HepG2 (cell line): ENCODE measurements around the gene TPSB2. TPM values are rescaled to one million over a fixed set of nuclear protein-coding genes. Genes with fewer than 3 reads are reported as not detected.

Source experiments
- ATAC-seq: fragments of 200-7000 bp; cut with Tn5 transposase; 3 replicates; pipeline ENCODE4 v1.9.1; 2020; ENCODE audit warnings: mild to moderate bottlenecking, moderate library complexity
- BruUV-seq: library from RNA; stranded (reverse); fragments of 400-500 nt; replicated peaks from 2 replicates; lab custom pipeline; 2021; lab: Mats Ljungman, UMichigan
- CTCF ChIA-PET: fragments of 300-600 bp; formaldehyde crosslinking; extraction: SDS; loops from one replicate; lab custom pipeline; 2021; ENCODE audit warnings: low total read pairs, inconsistent platforms, low intra/inter-chr PET ratio; lab: Yijun Ruan, JAX
- POLR2A ChIA-PET: fragments of 350-600 bp; sonication (Branson Sonifier 250); formaldehyde crosslinking; loops from one replicate; lab custom pipeline; 2020; ENCODE audit warnings: antibody characterized with exemption, inconsistent platforms; lab: Yijun Ruan, JAX
- DNase-seq: peaks from one replicate; pipeline ENCODE4 v3.0.0-alpha.2; 2015; ENCODE audit warnings: low spot score
- FAIRE-seq: peaks from 3 replicates; lab custom pipeline; 2011; peaks lifted over from hg19 to GRCh38; lab: Jason Lieb, UNC
- H2AFZ ChIP-seq: one replicate; pipeline ENCODE4 v1.6.1; 2011; ENCODE audit warnings: low read length, inconsistent platforms
- H3K27ac ChIP-seq: fragments of 300-600 bp; 3 replicates; pipeline ENCODE4 v1.8.0; 2011; ENCODE audit warnings: mixed run types, mild to moderate bottlenecking, mixed read lengths, low read length, inconsistent platforms; ENCODE audit not compliant: insufficient read depth; ENCODE audit errors: extremely low read length
- H3K27me3 ChIP-seq, 2 experiments: fragments of 200-600 bp in 1 of 2; 2 replicates in 1 of 2; 3 replicates in 1 of 2; pipeline versions ENCODE4 v1.6.0 to v1.8.0; 2011; ENCODE audit warnings: low read length in 2 of 2, mild to moderate bottlenecking in 2 of 2, moderate library complexity in 2 of 2, inconsistent platforms in 1 of 2; ENCODE audit not compliant: insufficient read depth in 2 of 2, control insufficient read depth in 1 of 2
- H3K36me3 ChIP-seq, 2 experiments: fragments of 200-600 bp in 1 of 2; replicated peaks in 1 of 2; 2 replicates in 1 of 2; 3 replicates in 1 of 2; pipeline versions ENCODE4 v1.5.1 to v1.8.0; 2011; ENCODE audit warnings: low read length in 2 of 2, inconsistent platforms in 1 of 2; ENCODE audit not compliant: insufficient read depth in 2 of 2, control insufficient read depth in 1 of 2
- H3K4me1 ChIP-seq: 2 replicates; pipeline ENCODE4 v1.5.1; 2012; ENCODE audit warnings: low read length, inconsistent platforms; ENCODE audit not compliant: insufficient read depth
- H3K4me2 ChIP-seq: 2 replicates; pipeline ENCODE4 v1.6.0; 2011; ENCODE audit warnings: low read depth, low read length, inconsistent platforms
- H3K4me3 ChIP-seq, 3 experiments: fragments of 200-600 bp in 1 of 3; sonication (generic), shearing (Covaris generic) in 1 of 3; replicated peaks in 1 of 3; 2 replicates each; pipeline ENCODE4 v1.5.1; 2011 to 2016; ENCODE audit warnings: low read length in 3 of 3, inconsistent platforms in 2 of 3, low read depth in 2 of 3, mild to moderate bottlenecking in 2 of 3, control low read depth in 1 of 3, mixed read lengths in 1 of 3; ENCODE audit not compliant: insufficient read depth in 1 of 3
- H3K79me2 ChIP-seq: one replicate; pipeline ENCODE4 v1.6.1; 2011; ENCODE audit warnings: low read length, inconsistent platforms; ENCODE audit not compliant: insufficient read depth
- H3K9ac ChIP-seq: 2 replicates; pipeline ENCODE4 v1.6.0; 2011; ENCODE audit warnings: mild to moderate bottlenecking, low read depth, low read length, inconsistent platforms; ENCODE audit not compliant: insufficient read depth
- H3K9me3 ChIP-seq: 2 replicates; pipeline ENCODE4 v1.5.1; 2012; ENCODE audit warnings: mild to moderate bottlenecking, low read length
- H4K20me1 ChIP-seq: 2 replicates; pipeline ENCODE4 v1.6.0; 2011; ENCODE audit warnings: inconsistent platforms, mild to moderate bottlenecking, low read length, moderate library complexity; ENCODE audit not compliant: insufficient read depth
- FOXO4 ChIP-seq: sonication (generic); formaldehyde crosslinking; conservative IDR thresholded peaks from 2 replicates; pipeline ENCODE4 v1.8.1; 2023; ENCODE audit warnings: missing genetic modification reagents
- SMYD3 ChIP-seq: sonication (generic); formaldehyde crosslinking; IDR thresholded peaks from 2 replicates; pipeline ENCODE4 v1.8.1; 2023; ENCODE audit warnings: mild to moderate bottlenecking, missing genetic modification reagents
- SSRP1 ChIP-seq: IDR thresholded peaks from 2 replicates; pipeline ENCODE4 v1.6.1; 2016; ENCODE audit warnings: control low read depth
- ZNF605 ChIP-seq: sonication (generic); formaldehyde crosslinking; IDR thresholded peaks from 2 replicates; pipeline ENCODE4 v1.8.0; 2022; ENCODE audit warnings: mild to moderate bottlenecking, missing genetic modification reagents
- ZNF780A ChIP-seq: sonication (generic); formaldehyde crosslinking; IDR thresholded peaks from 2 replicates; pipeline ENCODE4 v1.8.0; 2022; ENCODE audit warnings: mild to moderate bottlenecking, missing genetic modification reagents, moderate library complexity
- WGBS: methylation state at CpG from one replicate; pipeline ENCODE4 v1.1.6; 2017; ENCODE audit warnings: low lambda C conversion rate; 5-methylcytosine and 5-hydroxymethylcytosine counted together
- in situ Hi-C: cut with HindIII; loops from 2 replicates; pipeline ENCODE4 v1.10.0; 2017; ENCODE audit warnings: low pct_unique_long_range_greater_than_20kb; ENCODE audit not compliant: extremely low pct_ligation_motif_present
- intact Hi-C: fragments of 100-400 bp; cut with micrococcal nuclease; formaldehyde crosslinking; loops from one replicate; pipeline ENCODE4 v1.10.0; 2022; ENCODE audit not compliant: unreplicated experiment
- polyA plus RNA-seq, 8 experiments: library from polyadenylated mRNA; depleted of rRNA in 3 of 8; stranded (reverse) in 7 of 8; unstranded in 1 of 8; fragments of >200 nt; fragmentation: Illumina TruSeq in 4 of 8; extraction: Trizol in 4 of 8; gene quantifications; 2 replicates each; pipeline versions ENCODE4 v1.2.1 to v1.2.3, GENCODE V29; 2011 to 2016; ENCODE audit warnings: low read depth in 4 of 8, missing spikeins in 1 of 8, mixed read lengths in 1 of 8; ENCODE audit not compliant: insufficient read depth in 1 of 8
- total RNA-seq, 5 experiments: library from RNA; depleted of rRNA; stranded (reverse); fragments of >200 nt; fragmentation: Illumina TruSeq; extraction: Trizol; gene quantifications; 2 replicates each; pipeline ENCODE4 v1.2.3, GENCODE V29; 2016; ENCODE audit warnings: low read depth in 1 of 5
- TF ChIP-seq, protein P1 (sequence below): sonication (generic); formaldehyde crosslinking; IDR thresholded peaks from 2 replicates; pipeline ENCODE4 v1.5.1; 2020; ENCODE audit warnings: missing genetic modification reagents, mild to moderate bottlenecking, borderline replicate concordance
- TF ChIP-seq, protein P2 (sequence below): sonication (generic); formaldehyde crosslinking; IDR thresholded peaks from 2 replicates; pipeline ENCODE4 v1.4.0; 2020; ENCODE audit warnings: missing genetic modification reagents

TPSB2 gene
- total and polyA plus RNA-seq, 2 of the 13 experiments (the other 11 are each of a cell fraction or from before 2014, with no cell fraction given): not detected

GRCh38 chr16:1218061-1218929 is 11.7 kb downstream of the TPSB2 start:
- Histone ChIP-seq H3K4me2 (no peak overlapping the region), H3K27ac (no peak overlapping the region), H3K36me3 (no peaks in the 10 kb centered on the region; a peak in 1 of 5 replicates), H3K9me3 (no peaks in the 10 kb centered on the region), H3K27me3 (peaks cover 0 to 19% of the 10 kb centered on the region in 2 experiments; a peak in 3 of 5 replicates), H3K79me2 (no peaks in the 10 kb centered on the region), H3K4me1 (no peaks in the 10 kb centered on the region), H4K20me1 (no peaks in the 10 kb centered on the region), H3K9ac (no peak overlapping the region), H3K4me3 (no peak overlapping the region), H2AFZ (no peak overlapping the region)
- no peak for TF ChIP-seq SMYD3 (CRISPR knock-in tag)
- no peak for TF ChIP-seq SSRP1 (CRISPR knock-in tag)
- no peak for TF ChIP-seq ZNF780A (CRISPR knock-in tag)
- TF ChIP-seq, protein P1, sequence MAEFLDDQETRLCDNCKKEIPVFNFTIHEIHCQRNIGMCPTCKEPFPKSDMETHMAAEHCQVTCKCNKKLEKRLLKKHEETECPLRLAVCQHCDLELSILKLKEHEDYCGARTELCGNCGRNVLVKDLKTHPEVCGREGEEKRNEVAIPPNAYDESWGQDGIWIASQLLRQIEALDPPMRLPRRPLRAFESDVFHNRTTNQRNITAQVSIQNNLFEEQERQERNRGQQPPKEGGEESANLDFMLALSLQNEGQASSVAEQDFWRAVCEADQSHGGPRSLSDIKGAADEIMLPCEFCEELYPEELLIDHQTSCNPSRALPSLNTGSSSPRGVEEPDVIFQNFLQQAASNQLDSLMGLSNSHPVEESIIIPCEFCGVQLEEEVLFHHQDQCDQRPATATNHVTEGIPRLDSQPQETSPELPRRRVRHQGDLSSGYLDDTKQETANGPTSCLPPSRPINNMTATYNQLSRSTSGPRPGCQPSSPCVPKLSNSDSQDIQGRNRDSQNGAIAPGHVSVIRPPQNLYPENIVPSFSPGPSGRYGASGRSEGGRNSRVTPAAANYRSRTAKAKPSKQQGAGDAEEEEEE (CRISPR knock-in tag): no peak
- TF ChIP-seq FOXO4: no peak
- TF ChIP-seq ZNF605 (CRISPR knock-in tag): no peak
- TF ChIP-seq, protein P2, sequence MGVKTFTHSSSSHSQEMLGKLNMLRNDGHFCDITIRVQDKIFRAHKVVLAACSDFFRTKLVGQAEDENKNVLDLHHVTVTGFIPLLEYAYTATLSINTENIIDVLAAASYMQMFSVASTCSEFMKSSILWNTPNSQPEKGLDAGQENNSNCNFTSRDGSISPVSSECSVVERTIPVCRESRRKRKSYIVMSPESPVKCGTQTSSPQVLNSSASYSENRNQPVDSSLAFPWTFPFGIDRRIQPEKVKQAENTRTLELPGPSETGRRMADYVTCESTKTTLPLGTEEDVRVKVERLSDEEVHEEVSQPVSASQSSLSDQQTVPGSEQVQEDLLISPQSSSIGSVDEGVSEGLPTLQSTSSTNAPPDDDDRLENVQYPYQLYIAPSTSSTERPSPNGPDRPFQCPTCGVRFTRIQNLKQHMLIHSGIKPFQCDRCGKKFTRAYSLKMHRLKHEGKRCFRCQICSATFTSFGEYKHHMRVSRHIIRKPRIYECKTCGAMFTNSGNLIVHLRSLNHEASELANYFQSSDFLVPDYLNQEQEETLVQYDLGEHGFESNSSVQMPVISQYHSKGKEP (CRISPR knock-in tag): no peak
- DNase-seq: no peak
- in situ Hi-C loops: loop anchor here (25.0 kb wide), 1 partner anchor 406 kb away; the partner anchor contains the start of gene GNG13
- ChIA-PET CTCF (no interaction called here), POLR2A (no interaction called here)
- FAIRE-seq: no peak
- 67% methylated on average over 17 of the region's 49 CpGs for WGBS
- no TSS peak for BruUV-seq
- ATAC-seq: no peak
- intact Hi-C loops: no loop called here
